Measurements from ENCODE around the gene NDUFB3.

DNA sequence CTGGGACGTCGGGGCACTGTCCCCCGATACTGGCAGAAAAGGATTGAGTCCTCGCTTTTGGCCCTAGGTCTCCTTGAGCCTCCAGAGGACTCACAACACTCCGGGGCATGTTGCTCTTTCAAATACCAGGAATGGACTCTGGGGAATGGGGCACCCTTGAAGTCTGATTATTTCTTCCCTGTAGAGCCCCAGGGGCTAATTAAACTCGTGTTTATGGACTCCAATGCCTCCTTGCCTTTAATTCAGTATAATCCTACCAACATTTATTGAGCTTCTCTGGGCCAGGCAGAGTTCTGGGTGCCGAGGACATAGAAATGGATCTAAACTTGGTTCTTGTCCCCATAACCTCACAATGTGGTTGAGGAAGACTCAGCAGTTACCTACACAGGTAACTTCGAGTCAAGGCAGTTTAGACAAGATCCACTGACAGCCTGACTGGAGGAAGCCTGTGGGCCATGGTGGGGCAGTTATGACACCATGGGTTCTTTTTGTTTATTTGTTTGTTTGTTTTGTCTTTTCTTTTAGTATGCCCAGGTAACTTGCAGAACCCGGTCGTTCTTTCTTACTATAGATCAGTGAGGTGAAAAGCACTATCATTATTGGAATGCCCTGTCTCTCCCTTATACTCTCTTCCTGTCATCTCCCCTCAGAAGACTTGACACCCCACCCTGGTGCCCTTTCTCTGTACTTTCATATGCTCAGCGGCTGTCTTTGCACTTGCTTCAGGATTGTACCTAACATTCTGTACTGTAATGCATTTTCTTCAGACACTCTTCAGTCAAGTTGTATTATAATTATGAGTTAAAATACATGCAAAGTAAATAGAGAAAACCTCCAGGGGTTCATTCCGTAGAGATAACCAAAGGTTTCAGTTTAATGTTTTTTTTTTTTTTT lies 47.4 kb downstream of the NDUFB3 start:
- no peak for TF ChIP-seq EZH2 (optimal IDR thresholded peaks at IDR 0.05; ENCODE audit: low read depth, low read length)
- TF ChIP-seq, protein P1, sequence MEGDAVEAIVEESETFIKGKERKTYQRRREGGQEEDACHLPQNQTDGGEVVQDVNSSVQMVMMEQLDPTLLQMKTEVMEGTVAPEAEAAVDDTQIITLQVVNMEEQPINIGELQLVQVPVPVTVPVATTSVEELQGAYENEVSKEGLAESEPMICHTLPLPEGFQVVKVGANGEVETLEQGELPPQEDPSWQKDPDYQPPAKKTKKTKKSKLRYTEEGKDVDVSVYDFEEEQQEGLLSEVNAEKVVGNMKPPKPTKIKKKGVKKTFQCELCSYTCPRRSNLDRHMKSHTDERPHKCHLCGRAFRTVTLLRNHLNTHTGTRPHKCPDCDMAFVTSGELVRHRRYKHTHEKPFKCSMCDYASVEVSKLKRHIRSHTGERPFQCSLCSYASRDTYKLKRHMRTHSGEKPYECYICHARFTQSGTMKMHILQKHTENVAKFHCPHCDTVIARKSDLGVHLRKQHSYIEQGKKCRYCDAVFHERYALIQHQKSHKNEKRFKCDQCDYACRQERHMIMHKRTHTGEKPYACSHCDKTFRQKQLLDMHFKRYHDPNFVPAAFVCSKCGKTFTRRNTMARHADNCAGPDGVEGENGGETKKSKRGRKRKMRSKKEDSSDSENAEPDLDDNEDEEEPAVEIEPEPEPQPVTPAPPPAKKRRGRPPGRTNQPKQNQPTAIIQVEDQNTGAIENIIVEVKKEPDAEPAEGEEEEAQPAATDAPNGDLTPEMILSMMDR (IDR thresholded peaks at IDR 0.05; ENCODE audit: low read length): no peak
